ENCODE results near the gene GM2A. TPM values are rescaled to one million over a fixed set of nuclear protein-coding genes. Genes with fewer than 3 reads are reported as not detected.

GM2A gene
- total RNA-seq, 1 donor from 2014 or later, result 27.6 TPM

GRCh38 chr5:151249281-151249680 is 3.7 kb upstream of the GM2A start:
- H3K27me3 Mint-ChIP-seq (ENCODE audit: low read depth), result no peaks in the 10 kb centered on the region
- H3K36me3 Mint-ChIP-seq (ENCODE audit: low read depth), result no peaks in the 10 kb centered on the region
- H3K9me3 Mint-ChIP-seq, result no peaks in the 10 kb centered on the region
- DNase-seq (ENCODE audit: low read depth, low spot score), result no peak
- TF ChIP-seq CTCF (conservative IDR thresholded peaks at IDR 0.05), result no peak
- peaks cover 20% of the 10 kb centered on the region for H3K4me1 Mint-ChIP-seq
- no peak overlapping the region for H3K27ac Mint-ChIP-seq (ENCODE audit: unreplicated experiment)
- peak overlapping the region; percentile 36 for H3K4me3 Mint-ChIP-seq

- peak overlapping the region; percentile 6 for H3K4me3 Mint-ChIP-seq
- no peaks in the 10 kb centered on the region for H3K9me3 Mint-ChIP-seq
- H3K27ac Mint-ChIP-seq (ENCODE audit: unreplicated experiment), result no peak overlapping the region
- TF ChIP-seq CTCF (conservative IDR thresholded peaks at IDR 0.05), result no peak
- H3K36me3 Mint-ChIP-seq (ENCODE audit: low read depth), result no peaks in the 10 kb centered on the region
- no peak for DNase-seq (ENCODE audit: low read depth, low spot score)
- no peaks in the 10 kb centered on the region for H3K27me3 Mint-ChIP-seq (ENCODE audit: low read depth)
- peaks cover 20% of the 10 kb centered on the region for H3K4me1 Mint-ChIP-seq
These were observed 2.5 kb upstream of the GM2A start for GRCh38 chr5:151250346-151251000.

GRCh38 chr5:151251001-151251551 is 1.9 kb upstream of the GM2A start:
- peaks cover 20% of the 10 kb centered on the region for H3K4me1 Mint-ChIP-seq
- peak overlapping the region; percentile 45 for H3K4me3 Mint-ChIP-seq
- TF ChIP-seq CTCF (conservative IDR thresholded peaks at IDR 0.05), result no peak
- no peak overlapping the region for H3K27ac Mint-ChIP-seq (ENCODE audit: unreplicated experiment)
- no peaks in the 10 kb centered on the region for H3K9me3 Mint-ChIP-seq
- no peak for DNase-seq (ENCODE audit: low read depth, low spot score)
- no peaks in the 10 kb centered on the region for H3K27me3 Mint-ChIP-seq (ENCODE audit: low read depth)
- H3K36me3 Mint-ChIP-seq (ENCODE audit: low read depth), result no peaks in the 10 kb centered on the region

- Mint-ChIP-seq H3K27me3 (ENCODE audit: low read depth) (no peaks in the 10 kb centered on the region), H3K27ac (ENCODE audit: unreplicated experiment) (no peak overlapping the region), H3K36me3 (ENCODE audit: low read depth) (no peaks in the 10 kb centered on the region), H3K4me3 (peak overlapping the region; percentile 95), H3K9me3 (no peaks in the 10 kb centered on the region), H3K4me1 (peaks cover 20% of the 10 kb centered on the region)
- no peak for DNase-seq (ENCODE audit: low read depth, low spot score)
- no peak for TF ChIP-seq CTCF (conservative IDR thresholded peaks at IDR 0.05)
These were observed 1.4 kb upstream of the GM2A start for GRCh38 chr5:151251621-151252020.

GRCh38 chr5:151253605-151253950 is 593 bp downstream of the GM2A start:
- Mint-ChIP-seq H3K4me3 (peak overlapping the region; percentile 95), H3K36me3 (ENCODE audit: low read depth) (no peaks in the 10 kb centered on the region), H3K4me1 (peaks cover 20% of the 10 kb centered on the region), H3K27me3 (ENCODE audit: low read depth) (no peaks in the 10 kb centered on the region), H3K27ac (ENCODE audit: unreplicated experiment) (no peak overlapping the region), H3K9me3 (no peaks in the 10 kb centered on the region)
- no peak for DNase-seq (ENCODE audit: low read depth, low spot score)
- no peak for TF ChIP-seq CTCF (conservative IDR thresholded peaks at IDR 0.05)

Measured in neural crest cell (in vitro differentiated cells).